DOHH2 (cell line): ENCODE results near the gene MYO10.

Experiments
- H3F3A ChIP-seq: fragments of 200-600 bp; sonication (generic), shearing (Covaris generic); 2 replicates; pipeline ENCODE4 v1.6.0; 2016; ENCODE audit warnings: antibody characterized with exemption, mild to moderate bottlenecking; ENCODE audit not compliant: control insufficient read depth, insufficient read depth
- H3K27ac ChIP-seq: fragments of 200-600 bp; sonication (generic); 2 replicates; pipeline ENCODE4 v1.5.1; 2014; ENCODE audit warnings: low read depth, mild to moderate bottlenecking, low read length, moderate library complexity
- H3K27me3 ChIP-seq: fragments of 200-600 bp; sonication (generic); 2 replicates; pipeline ENCODE4 v1.6.1; 2014; ENCODE audit warnings: mild to moderate bottlenecking, low read length, mixed read lengths; ENCODE audit not compliant: control insufficient read depth
- H3K36me3 ChIP-seq: fragments of 200-600 bp; sonication (generic); 2 replicates; pipeline ENCODE4 v1.6.1; 2014; ENCODE audit warnings: mild to moderate bottlenecking, low read length, moderate library complexity, mixed read lengths; ENCODE audit not compliant: control insufficient read depth
- H3K4me1 ChIP-seq: fragments of 200-600 bp; sonication (generic); 2 replicates; pipeline ENCODE4 v1.6.1; 2014; ENCODE audit warnings: mild to moderate bottlenecking, low read length, mixed read lengths; ENCODE audit not compliant: control insufficient read depth
- H3K4me2 ChIP-seq: fragments of 200-600 bp; sonication (generic); 2 replicates; pipeline ENCODE4 v1.6.0; 2014; ENCODE audit warnings: mild to moderate bottlenecking, low read length, moderate library complexity
- H3K4me3 ChIP-seq: fragments of 200-600 bp; sonication (generic); 2 replicates; pipeline ENCODE4 v1.5.1; 2014; ENCODE audit warnings: mild to moderate bottlenecking, low read length, mixed read lengths
- H3K79me2 ChIP-seq: fragments of 200-600 bp; sonication (generic); 2 replicates; pipeline ENCODE4 v1.6.1; 2014; ENCODE audit warnings: mild to moderate bottlenecking, low read length, mixed read lengths; ENCODE audit not compliant: control insufficient read depth
- H3K9me2 ChIP-seq: fragments of 200-600 bp; sonication (generic); replicated peaks from 2 replicates; pipeline ENCODE4 v1.6.1; 2014; ENCODE audit warnings: mild to moderate bottlenecking, low read length, mixed read lengths; ENCODE audit not compliant: control insufficient read depth
- H3K9me3 ChIP-seq: fragments of 200-600 bp; sonication (generic); 2 replicates; pipeline ENCODE4 v1.6.1; 2014; ENCODE audit warnings: antibody characterized with exemption, low read length, mixed read lengths; ENCODE audit not compliant: control insufficient read depth, insufficient read depth
- H4K20me1 ChIP-seq: fragments of 200-600 bp; sonication (generic); 2 replicates; pipeline ENCODE4 v1.6.0; 2014; ENCODE audit warnings: low read depth, mild to moderate bottlenecking, antibody characterized with exemption, low read length, moderate library complexity; ENCODE audit not compliant: control insufficient read depth, insufficient read depth
- CTCF ChIP-seq: fragments of 200-600 bp; sonication (generic); IDR thresholded peaks from one replicate; pipeline ENCODE4 v1.5.1; 2014; ENCODE audit warnings: antibody characterized with exemption, mild to moderate bottlenecking, low read depth, low read length; ENCODE audit not compliant: poor library complexity, severe bottlenecking
- EZH2phosphoT487 ChIP-seq: fragments of 200-600 bp; sonication (generic); IDR thresholded peaks from 2 replicates; pipeline ENCODE4 v1.6.1; 2017; ENCODE audit warnings: borderline replicate concordance, mild to moderate bottlenecking, antibody characterized with exemption, low read length, moderate library complexity, mixed read lengths

The MYO10 gene

DNA sequence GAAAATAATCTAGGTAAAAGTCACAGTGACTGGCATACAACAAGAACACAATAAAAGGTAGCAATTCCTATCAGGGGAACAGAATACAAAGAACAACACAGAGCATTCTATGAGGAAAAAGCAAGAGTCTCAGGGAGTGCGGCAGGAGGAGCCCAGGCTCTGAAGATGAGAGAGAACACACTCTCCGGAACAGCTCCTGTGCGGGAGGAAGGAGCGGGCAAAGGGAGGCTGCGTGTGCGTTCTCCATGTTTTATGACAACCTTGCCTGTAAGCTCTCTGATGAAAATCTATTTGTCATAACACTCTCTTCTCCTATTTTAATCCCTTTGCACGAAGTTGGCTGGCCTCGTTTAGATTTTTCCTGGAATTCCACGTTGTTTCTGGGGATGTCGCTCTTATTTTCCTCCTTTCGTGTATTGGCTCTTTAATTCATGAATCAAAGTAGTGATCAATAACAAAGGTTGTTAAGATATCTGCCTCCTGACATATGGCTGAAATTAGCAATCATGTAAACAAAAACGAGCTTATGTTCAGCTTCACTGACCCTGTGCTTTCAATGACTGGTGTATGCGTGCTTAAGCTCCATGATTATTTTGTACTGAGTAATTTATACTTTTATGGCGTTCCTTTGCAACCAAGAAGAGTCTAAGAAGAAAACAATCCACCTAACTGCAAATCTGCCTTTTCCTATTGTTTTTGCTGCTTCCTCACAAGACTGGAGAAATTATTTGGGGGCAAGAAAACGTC, 109.5 kb downstream of the MYO10 start:
- no peak overlapping the region for H3K27ac ChIP-seq
- no peaks in the 10 kb centered on the region for H3K9me3 ChIP-seq
- no peaks in the 10 kb centered on the region for H3K79me2 ChIP-seq
- no peaks in the 10 kb centered on the region for H3K4me1 ChIP-seq
- H3K9me2 ChIP-seq: no peaks in the 10 kb centered on the region
- no peak overlapping the region for H3K4me3 ChIP-seq
- no peaks in the 10 kb centered on the region for H3F3A ChIP-seq
- H3K36me3 ChIP-seq: no peaks in the 10 kb centered on the region
- no peaks in the 10 kb centered on the region for H4K20me1 ChIP-seq
- H3K4me2 ChIP-seq: no peak overlapping the region
- H3K27me3 ChIP-seq: no peaks in the 10 kb centered on the region
- no peak for TF ChIP-seq EZH2phosphoT487
- TF ChIP-seq CTCF: no peak

DNA sequence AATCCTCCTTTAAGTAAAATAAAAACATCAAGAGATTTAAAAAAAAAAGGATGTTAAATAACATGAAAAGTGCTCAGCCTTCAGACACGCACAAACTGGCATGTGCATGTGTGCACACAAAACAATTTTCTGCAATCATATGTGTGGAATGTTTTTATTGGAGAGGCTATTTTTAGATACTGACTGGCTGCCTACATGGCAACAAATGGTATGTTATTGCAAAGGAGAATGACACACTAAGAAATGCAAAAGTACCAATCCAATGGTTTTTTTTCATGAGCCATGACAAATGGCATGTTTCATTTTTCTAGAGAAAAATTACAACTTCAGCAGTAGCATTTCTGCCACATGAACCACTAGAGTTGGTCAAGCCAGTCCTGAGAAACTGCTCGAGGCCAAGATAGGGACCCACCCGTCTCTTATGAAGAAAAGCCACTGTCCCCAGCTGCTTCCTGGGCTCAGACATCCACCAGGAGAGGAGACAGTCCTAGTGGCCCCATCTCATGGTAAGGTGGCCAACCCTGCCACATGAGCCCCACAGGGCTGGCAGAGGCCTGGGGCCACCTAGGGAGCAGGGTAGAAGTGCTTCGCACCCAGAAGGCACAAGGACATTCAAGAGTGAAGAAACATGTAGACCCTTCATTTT, 116.4 kb downstream of the MYO10 start:
- H3K9me3 ChIP-seq: no peaks in the 10 kb centered on the region
- H3K36me3 ChIP-seq: no peaks in the 10 kb centered on the region
- H3K27ac ChIP-seq: no peak overlapping the region
- H3K4me3 ChIP-seq: no peak overlapping the region
- TF ChIP-seq EZH2phosphoT487 (no peak), CTCF (no peak)
- H3K4me1 ChIP-seq: no peaks in the 10 kb centered on the region
- no peak overlapping the region for H3K4me2 ChIP-seq
- no peaks in the 10 kb centered on the region for H3K27me3 ChIP-seq
- H4K20me1 ChIP-seq: no peaks in the 10 kb centered on the region
- H3F3A ChIP-seq: no peaks in the 10 kb centered on the region
- H3K9me2 ChIP-seq: no peaks in the 10 kb centered on the region
- no peaks in the 10 kb centered on the region for H3K79me2 ChIP-seq

DNA sequence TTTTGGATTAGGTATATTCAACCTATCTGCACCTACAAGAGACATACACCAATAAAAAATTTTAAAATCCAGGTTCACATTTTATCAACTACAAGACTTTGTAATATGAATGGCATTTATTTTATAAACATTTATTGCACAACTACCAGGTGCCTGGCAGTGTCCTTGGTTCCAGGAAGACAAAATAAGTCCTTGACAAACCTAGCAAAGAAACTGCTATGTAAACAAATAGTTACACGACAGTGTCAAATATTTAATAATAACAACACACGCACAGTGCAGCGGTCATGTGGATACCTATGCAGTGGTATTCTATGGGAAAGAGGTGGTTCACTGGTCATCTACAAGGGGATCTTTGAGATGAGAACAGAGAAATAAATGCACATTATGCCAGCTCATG, 120.7 kb downstream of the MYO10 start:
- Histone ChIP-seq H3K36me3 (no peaks in the 10 kb centered on the region), H4K20me1 (no peaks in the 10 kb centered on the region)
- no peak for TF ChIP-seq EZH2phosphoT487
- TF ChIP-seq CTCF: no peak

More for the DNA sequence above, 120.7 kb downstream of the MYO10 start:
- Histone ChIP-seq H3K4me1 (no peaks in the 10 kb centered on the region), H3K9me3 (no peaks in the 10 kb centered on the region), H3K4me3 (no peak overlapping the region), H3K9me2 (no peaks in the 10 kb centered on the region), H3K27ac (no peak overlapping the region), H3K4me2 (no peak overlapping the region), H3K79me2 (no peaks in the 10 kb centered on the region), H3K27me3 (no peaks in the 10 kb centered on the region), H3F3A (no peaks in the 10 kb centered on the region)
